Measurements from ENCODE around the gene CPNE4.

GRCh38 chr3:132020058-132020457 lies 14.8 kb downstream of the CPNE4 start:
- no peak for TF ChIP-seq EZH2 (IDR thresholded peaks at IDR 0.05; ENCODE audit: borderline replicate concordance, low read depth, low read length)
- no peak for TF ChIP-seq ELF1 (tag; IDR thresholded peaks at IDR 0.05)

Data from K562 (cell line).